Measurements from ENCODE around the gene HAPSTR1. TPM values are rescaled to one million over a fixed set of nuclear protein-coding genes. Genes with fewer than 3 reads are reported as not detected.

The HAPSTR1 gene
- total and polyA plus RNA-seq, 2 of the 13 experiments (the other 11 are each of a cell fraction or from before 2014, with no cell fraction given) = 25.2 to 83.2 TPM

- TF ChIP-seq ZNF503 (CRISPR knock-in tag; IDR thresholded peaks at IDR 0.05) (no peak), CC2D1A (CRISPR knock-in tag; IDR thresholded peaks at IDR 0.05) (no peak), HNF4G (IDR thresholded peaks at IDR 0.05; ENCODE audit: borderline replicate concordance, low read depth, low read length) (no peak), HNF4G (CRISPR knock-in tag; IDR thresholded peaks at IDR 0.05; ENCODE audit: borderline replicate concordance, low read depth) (no peak), U2AF1 (optimal IDR thresholded peaks at IDR 0.05; ENCODE audit: low read depth, low read length) (no peak), CENPT (CRISPR knock-in tag; IDR thresholded peaks at IDR 0.05; ENCODE audit: low read depth) (no peak), KAT8 (CRISPR knock-in tag; IDR thresholded peaks at IDR 0.05) (peak; percentile 63; the same call in 1 of the 2 replicates), SNAPC4 (CRISPR knock-in tag; IDR thresholded peaks at IDR 0.05) (no peak), ZNF407 (CRISPR knock-in tag; IDR thresholded peaks at IDR 0.05; ENCODE audit: not compliant biosample characterization) (no peak), XRCC5 (optimal IDR thresholded peaks at IDR 0.05; ENCODE audit: low read length) (peak; percentile 75), DMTF1 (CRISPR knock-in tag; IDR thresholded peaks at IDR 0.05) (no peak)
These were observed 43.6 kb upstream of the HAPSTR1 start (continued) for GRCh38 chr16:9047689-9048301.
